Peyer's patch (tissue), 4 donors: ENCODE data around the gene RREB1.

Experiments used
- CTCF ChIP-seq, 6 experiments: fragments of 450-650 bp in 4 of 6; fragments of 200-600 bp in 2 of 6; sonication (generic) in 1 of 6; IDR thresholded peaks; one replicate each; pipeline ENCODE4 v1.5.1; 2017 to 2019; ENCODE audit warnings: antibody characterized with exemption in 6 of 6, mild to moderate bottlenecking in 3 of 6, moderate library complexity in 1 of 6
- POLR2A ChIP-seq, 2 donors: fragments of 450-650 bp; IDR thresholded peaks; one replicate each; pipeline ENCODE4 v1.5.1; 2017; ENCODE audit warnings: antibody characterized with exemption in 2 of 2, mild to moderate bottlenecking in 2 of 2, moderate library complexity in 2 of 2

GRCh38 chr6:7215798-7216231 is 108.1 kb downstream of the RREB1 start:
- TF ChIP-seq CTCF (IDR thresholded peaks at IDR 0.05) = no peak
- no peak for TF ChIP-seq POLR2A (IDR thresholded peaks at IDR 0.05)
